Activated CD4-positive, alpha-beta T cell treated with anti-CD3 and anti-CD28 coated beads, Interleukin-2, amount 50 U/mL, for 16 hours (primary cell): ENCODE results near the gene CCDC57.

Source experiments
- DNase-seq: peaks from one replicate; pipeline ENCODE4 v3.0.0-alpha.2; 2020

The CCDC57 gene

GRCh38 chr17:82173351-82174041 lies 39.1 kb downstream of the CCDC57 start:
- DNase-seq, result no peak

GRCh38 chr17:82172486-82173160 lies 40.0 kb downstream of the CCDC57 start:
- DNase-seq, result no peak

GRCh38 chr17:82171750-82172375 lies 40.8 kb downstream of the CCDC57 start:
- DNase-seq, result no peak

- DNase-seq, result no peak
These were observed 42.2 kb downstream of the CCDC57 start for GRCh38 chr17:82170412-82170961.

- DNase-seq, result no peak
These were observed 44.1 kb downstream of the CCDC57 start for GRCh38 chr17:82168568-82168967.

GRCh38 chr17:82167028-82167427 lies 45.6 kb downstream of the CCDC57 start:
- no peak for DNase-seq

GRCh38 chr17:82164853-82165252 lies 47.8 kb downstream of the CCDC57 start:
- DNase-seq, result no peak

- no peak for DNase-seq
These were observed 51.4 kb downstream of the CCDC57 start for GRCh38 chr17:82161216-82161615.

- no peak for DNase-seq
These were observed 52.6 kb downstream of the CCDC57 start for GRCh38 chr17:82160075-82160474.

GRCh38 chr17:82158825-82159224 lies 53.8 kb downstream of the CCDC57 start:
- no peak for DNase-seq

- no peak for DNase-seq
These were observed 55.3 kb downstream of the CCDC57 start for GRCh38 chr17:82157046-82158035.

GRCh38 chr17:82156284-82156925 lies 56.2 kb downstream of the CCDC57 start:
- DNase-seq, result no peak

GRCh38 chr17:82155606-82156005 lies 57.0 kb downstream of the CCDC57 start:
- DNase-seq, result no peak

- DNase-seq, result no peak
These were observed 57.7 kb downstream of the CCDC57 start for GRCh38 chr17:82154881-82155331.

- peak; percentile 79 for DNase-seq
These were observed 58.8 kb downstream of the CCDC57 start for GRCh38 chr17:82153745-82154375.

- DNase-seq, result no peak
These were observed 59.3 kb downstream of the CCDC57 start for GRCh38 chr17:82153295-82153691.

GRCh38 chr17:82152556-82153294 lies 59.9 kb downstream of the CCDC57 start:
- DNase-seq, result no peak

GRCh38 chr17:82152114-82152513 lies 60.5 kb downstream of the CCDC57 start:
- DNase-seq, result no peak

GRCh38 chr17:82151106-82151957 lies 61.3 kb downstream of the CCDC57 start:
- no peak for DNase-seq
